Measurements from ENCODE around the gene BNC1.
A peak's percentile ranks its signal among the peaks of the same experiment; 100 is the strongest.
"Not testable (repeated sequence)": the region's sequence is repeated elsewhere in the genome, so short reads cannot be mapped to it uniquely, and the experiment has no call there.

BNC1 gene

DNA sequence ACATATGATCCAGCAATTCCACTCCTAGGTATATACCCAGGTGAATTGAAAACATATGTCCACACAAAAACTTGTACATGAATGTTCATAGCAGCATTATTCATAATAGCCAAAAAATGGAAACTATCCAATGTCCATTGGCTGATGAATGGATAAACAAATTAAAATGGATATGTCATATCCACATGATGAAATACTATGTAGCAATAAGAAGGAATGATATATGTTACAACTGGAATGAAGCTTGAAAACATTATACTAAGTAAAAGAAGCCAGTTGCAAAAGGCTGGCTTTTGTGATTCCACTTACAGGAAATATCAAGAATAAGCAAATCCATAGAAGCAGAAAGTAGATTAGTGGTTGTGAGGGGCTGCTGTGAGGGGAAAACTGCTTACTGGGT lies 33.7 kb downstream of the BNC1 start:
- DNase-seq (ENCODE audit: insufficient read length, low spot score) (no peak), FAIRE-seq (no peak)

- no peak for FAIRE-seq
- no peak for DNase-seq (ENCODE audit: insufficient read length, low spot score)
Observed at GRCh38 chr15:83249030-83249343, 35.5 kb downstream of the BNC1 start.

DNA sequence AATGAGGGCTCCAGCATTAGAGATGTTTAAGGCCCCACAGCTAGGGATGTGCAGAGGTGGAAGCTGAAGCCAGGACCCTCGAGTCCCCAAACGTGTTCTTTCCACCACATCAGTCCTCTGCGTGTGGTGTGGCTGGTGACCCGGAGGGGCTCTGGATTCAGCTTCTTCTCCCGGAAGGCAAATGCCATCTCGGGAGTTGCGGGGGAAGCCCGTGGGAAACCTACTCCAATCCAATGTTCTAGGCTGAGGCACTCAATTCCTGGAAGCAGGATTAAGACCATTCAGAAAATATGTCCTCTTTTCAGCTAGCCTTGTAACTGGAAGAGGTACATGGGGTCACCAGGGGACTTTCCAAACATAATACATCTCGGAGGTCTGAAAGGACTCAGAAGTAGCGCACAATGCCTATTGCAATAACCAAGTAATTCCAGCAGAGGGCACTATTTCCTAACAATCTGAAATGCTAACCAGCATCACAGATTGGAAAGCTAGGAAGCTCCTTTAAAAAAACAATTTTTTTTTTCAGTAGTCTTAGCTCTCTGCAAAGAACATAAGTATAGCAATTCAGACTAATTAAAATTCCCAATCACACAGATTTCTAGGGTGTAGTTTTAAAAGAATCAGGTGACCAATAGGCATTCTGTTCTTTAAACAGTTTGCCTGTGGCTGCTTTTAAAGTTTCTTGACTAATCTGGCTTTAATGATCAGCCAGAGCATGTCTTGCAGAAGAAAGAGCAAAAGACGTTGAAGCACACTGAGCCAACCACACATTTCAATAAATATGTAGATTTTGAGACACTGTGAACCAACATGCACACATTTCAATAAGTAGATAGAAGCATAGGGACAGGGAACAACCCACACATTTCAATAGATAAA lies 36.1 kb downstream of the BNC1 start:
- DNase-seq (ENCODE audit: insufficient read length, low spot score) (peak; percentile 57), FAIRE-seq (no peak)

- DNase-seq (ENCODE audit: insufficient read length, low spot score), result no peak
- no peak for FAIRE-seq
Observed at GRCh38 chr15:83243634-83244033, 40.8 kb downstream of the BNC1 start.

- FAIRE-seq, result no peak
- no peak for DNase-seq (ENCODE audit: insufficient read length, low spot score)
Observed at GRCh38 chr15:83230242-83230641, 54.2 kb downstream of the BNC1 start.

DNA sequence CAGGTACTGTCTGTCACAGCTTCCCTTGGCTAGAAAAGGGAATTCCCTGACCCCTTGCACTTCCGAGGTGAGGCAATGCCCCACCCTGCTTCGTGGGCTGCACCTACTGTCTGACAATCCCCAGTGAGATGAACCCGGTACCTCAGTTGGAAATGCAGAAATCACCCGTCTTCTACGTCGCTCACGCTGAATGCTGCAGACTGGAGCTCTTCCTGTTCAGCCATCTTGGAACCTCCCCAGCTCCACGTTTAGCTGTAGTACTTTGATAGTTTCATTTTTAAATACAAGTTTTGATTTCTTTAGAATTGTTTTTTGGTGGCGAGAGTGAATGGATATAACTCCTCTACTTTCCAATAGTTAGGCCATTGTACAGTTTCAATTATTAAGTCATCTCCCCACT lies 59.0 kb downstream of the BNC1 start:
- no peak for FAIRE-seq

DNA sequence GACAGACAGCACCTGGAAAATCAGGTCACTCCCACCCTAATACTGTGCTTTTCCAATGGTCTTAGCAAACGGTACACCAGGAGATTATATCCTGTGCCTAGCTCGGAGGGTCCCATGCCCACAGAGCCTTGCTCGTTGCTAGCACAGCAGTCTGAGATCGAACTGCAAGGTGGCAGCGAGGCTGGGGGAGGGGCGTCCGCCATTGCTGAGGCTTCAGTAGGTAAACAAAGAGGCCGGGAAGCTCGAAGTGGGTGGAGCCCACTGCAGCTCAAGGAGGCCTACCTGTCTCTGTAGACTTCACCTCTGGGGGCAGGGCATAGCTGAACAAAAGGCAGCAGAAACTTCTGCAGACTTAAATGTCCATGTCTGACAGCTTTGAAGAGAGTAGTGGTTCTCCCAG lies 62.7 kb downstream of the BNC1 start:
- DNase-seq (ENCODE audit: insufficient read length, low spot score); FAIRE-seq: not testable (repeated sequence)

More for the DNA sequence above, 59.0 kb downstream of the BNC1 start:
- no peak for DNase-seq (ENCODE audit: insufficient read length, low spot score)

DNA sequence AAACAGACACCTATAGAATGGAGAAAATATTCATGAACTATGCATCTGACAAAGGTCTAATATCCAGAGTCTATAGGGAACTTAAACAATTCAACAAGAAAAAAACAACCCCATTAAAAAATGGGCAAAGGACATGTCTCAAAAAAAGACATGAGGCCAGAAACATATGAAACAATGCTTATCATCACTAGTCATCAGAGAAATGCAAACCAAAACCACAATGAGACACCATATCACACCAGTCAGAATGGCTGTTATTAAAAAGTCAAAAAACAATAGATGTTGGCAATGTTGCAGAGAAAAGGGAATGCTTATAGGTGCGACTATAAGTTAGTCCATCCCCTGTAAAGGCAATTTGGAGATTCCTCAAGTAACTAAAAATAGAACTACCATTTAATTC lies 65.4 kb downstream of the BNC1 start:
- no peak for DNase-seq (ENCODE audit: insufficient read length, low spot score)
- FAIRE-seq, result no peak

- no peak for FAIRE-seq
- no peak for DNase-seq (ENCODE audit: insufficient read length, low spot score)
Observed at GRCh38 chr15:83215306-83215705, 69.2 kb downstream of the BNC1 start.

DNA sequence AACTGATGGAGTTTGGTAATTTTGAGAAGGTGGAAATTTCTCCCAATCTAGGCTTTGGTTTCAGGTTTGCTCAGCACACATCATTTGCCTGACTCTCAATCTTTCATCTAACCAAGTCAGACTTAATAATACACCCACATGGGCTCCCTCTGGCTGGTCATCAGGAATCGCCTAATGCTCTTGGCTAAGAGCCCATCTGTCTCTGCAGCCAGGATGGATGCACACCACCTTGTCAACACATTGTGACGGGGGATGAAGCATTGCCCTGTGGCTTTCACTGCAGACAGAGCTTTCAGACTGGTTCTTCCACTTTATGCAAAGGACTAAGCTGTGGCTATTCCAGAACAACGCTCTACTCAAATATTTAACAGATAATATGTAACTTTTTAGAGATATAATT lies 73.8 kb downstream of the BNC1 start:
- FAIRE-seq (no peak), DNase-seq (ENCODE audit: insufficient read length, low spot score) (no peak)

- FAIRE-seq (no peak), DNase-seq (ENCODE audit: insufficient read length, low spot score) (no peak)
Observed at GRCh38 chr15:83209333-83209732, 75.1 kb downstream of the BNC1 start.

DNA sequence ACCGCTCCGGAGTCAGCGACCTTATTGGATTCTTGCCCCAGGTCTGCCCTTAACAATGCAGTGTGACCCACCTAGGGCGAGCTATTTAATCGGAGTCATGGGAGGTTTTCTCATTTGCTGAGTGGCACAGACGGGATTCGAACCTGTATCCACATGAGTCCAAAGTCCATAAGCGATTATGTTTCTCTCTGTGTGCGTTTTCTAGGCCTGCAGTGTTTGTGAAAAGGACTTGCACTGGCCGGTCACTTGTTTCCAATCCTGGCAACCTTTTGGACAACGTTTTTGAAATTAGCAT lies 76.2 kb downstream of the BNC1 start:
- FAIRE-seq, result no peak

GRCh38 chr15:83207660-83208366 lies 76.7 kb downstream of the BNC1 start, which contains the start of gene HDGFL3:
HDGFL3 (minus strand) TSS chr15:83207823; CDS start chr15:83207414, 409 bp downstream.
- FAIRE-seq (no peak), DNase-seq (ENCODE audit: insufficient read length, low spot score) (peak; percentile 34)

More for the DNA sequence above, 76.2 kb downstream of the BNC1 start:
- DNase-seq (ENCODE audit: insufficient read length, low spot score), result no peak

- FAIRE-seq (no peak), DNase-seq (ENCODE audit: insufficient read length, low spot score) (peak; percentile 11)
Observed at GRCh38 chr15:83207009-83207659, 77.3 kb downstream of the BNC1 start.

- no peak for FAIRE-seq
- no peak for DNase-seq (ENCODE audit: insufficient read length, low spot score)
Observed at GRCh38 chr15:83206526-83207008, 77.9 kb downstream of the BNC1 start.
